ENCODE data around the gene GH1.

DNA sequence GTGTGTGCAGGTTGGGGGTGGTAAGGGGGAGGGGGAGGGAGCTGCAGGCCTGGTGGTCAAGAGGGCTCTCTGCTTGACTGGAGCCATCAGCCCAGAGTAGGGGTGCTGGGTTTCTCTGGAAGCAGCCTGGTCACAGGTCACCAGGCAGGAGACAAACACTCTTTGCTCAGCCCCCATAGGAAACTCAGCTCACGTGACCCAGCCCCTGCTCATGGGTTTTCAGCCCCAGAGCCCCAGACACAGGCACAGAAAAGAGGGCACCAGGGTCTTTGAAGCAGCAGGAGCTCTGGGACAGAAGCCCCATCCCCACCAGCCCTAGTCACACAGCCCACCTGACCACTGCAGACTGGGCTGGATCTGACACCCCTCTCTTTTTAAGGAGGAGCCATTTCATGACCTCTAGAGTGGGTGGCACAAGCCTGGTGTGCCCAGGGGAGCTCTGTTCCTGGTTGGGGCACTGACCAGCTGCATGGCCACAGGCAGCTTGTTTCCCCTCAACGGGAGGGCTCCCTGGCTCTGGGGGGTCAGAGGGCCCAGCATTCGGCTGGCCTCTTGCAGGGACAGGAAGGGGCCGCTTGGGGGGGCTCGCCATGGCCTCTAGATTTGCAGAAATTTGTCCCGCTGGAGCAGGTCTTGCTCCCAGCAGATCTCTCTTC is 27.3 kb upstream of the GH1 start:
- TF ChIP-seq POLR2A (IDR thresholded peaks at IDR 0.05): no peak
- TF ChIP-seq, protein P1, sequence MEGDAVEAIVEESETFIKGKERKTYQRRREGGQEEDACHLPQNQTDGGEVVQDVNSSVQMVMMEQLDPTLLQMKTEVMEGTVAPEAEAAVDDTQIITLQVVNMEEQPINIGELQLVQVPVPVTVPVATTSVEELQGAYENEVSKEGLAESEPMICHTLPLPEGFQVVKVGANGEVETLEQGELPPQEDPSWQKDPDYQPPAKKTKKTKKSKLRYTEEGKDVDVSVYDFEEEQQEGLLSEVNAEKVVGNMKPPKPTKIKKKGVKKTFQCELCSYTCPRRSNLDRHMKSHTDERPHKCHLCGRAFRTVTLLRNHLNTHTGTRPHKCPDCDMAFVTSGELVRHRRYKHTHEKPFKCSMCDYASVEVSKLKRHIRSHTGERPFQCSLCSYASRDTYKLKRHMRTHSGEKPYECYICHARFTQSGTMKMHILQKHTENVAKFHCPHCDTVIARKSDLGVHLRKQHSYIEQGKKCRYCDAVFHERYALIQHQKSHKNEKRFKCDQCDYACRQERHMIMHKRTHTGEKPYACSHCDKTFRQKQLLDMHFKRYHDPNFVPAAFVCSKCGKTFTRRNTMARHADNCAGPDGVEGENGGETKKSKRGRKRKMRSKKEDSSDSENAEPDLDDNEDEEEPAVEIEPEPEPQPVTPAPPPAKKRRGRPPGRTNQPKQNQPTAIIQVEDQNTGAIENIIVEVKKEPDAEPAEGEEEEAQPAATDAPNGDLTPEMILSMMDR (IDR thresholded peaks at IDR 0.05): no peak
- TF ChIP-seq EP300 (IDR thresholded peaks at IDR 0.05): no peak
- TF ChIP-seq POLR2AphosphoS5 (IDR thresholded peaks at IDR 0.05): no peak

All from sigmoid colon (tissue), 4 donors.